HG03575 (cell line): Measurements from ENCODE around the gene PALLD.

ENCODE experiments used
- ATAC-seq: cut with Tn5 transposase; IDR thresholded peaks from one replicate; pipeline ENCODE4 v1.9.1; 2021; ENCODE audit not compliant: unreplicated experiment, insufficient number of reproducible peaks, low FRiP score; ENCODE audit errors: extremely low read depth

PALLD gene

GRCh38 chr4:168812806-168813205, 316.0 kb downstream of the PALLD start:
- ATAC-seq = no peak

GRCh38 chr4:168813890-168814289, 317.0 kb downstream of the PALLD start:
- ATAC-seq = no peak

DNA sequence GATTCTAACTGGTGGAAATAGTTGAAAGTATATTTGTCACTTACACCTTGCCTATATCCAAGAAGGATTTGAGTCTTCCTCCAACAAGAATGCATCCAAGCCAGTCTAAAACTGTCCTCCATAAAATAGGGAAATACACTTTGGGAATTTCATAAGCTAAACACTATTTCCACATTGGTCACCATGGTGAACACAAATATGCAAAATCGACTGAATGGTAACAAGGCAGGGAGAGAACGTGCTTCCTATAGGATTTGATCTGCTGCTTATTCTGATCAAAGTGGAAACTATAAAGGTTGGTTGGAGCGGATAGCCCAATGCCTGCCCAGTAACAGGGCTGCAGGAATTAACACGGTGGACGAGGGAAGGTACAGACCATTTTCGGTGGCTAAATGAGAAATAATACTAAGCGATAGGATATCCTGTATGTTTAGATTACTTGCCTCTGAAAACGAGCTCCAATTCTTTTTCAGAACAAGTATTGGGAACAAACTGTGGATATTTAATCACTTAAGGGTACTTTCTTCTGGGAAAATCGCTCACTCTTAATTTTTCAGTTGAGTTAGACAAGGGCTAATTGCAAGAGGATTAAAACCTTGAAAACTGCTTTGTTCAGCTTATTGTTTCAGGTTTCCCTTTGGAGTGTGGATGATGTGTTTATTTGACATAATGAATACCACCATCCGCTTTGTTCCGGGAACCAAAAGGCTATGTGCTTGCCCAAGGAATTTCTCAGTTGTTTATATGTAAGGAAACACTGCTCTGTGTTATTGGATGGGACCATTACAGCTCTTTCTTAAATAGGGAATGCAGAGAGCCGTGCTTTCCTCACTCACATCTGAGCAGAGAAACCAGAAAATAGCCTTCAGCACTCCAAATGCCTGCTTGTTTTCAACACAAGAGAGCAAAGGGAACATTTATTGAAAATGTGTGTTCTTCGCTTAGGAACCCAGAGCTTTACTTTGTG, 318.8 kb downstream of the PALLD start:
- no peak for ATAC-seq

- no peak for ATAC-seq
These were observed 320.5 kb downstream of the PALLD start for GRCh38 chr4:168817370-168817769.

- ATAC-seq = no peak
These were observed 325.6 kb downstream of the PALLD start for GRCh38 chr4:168822481-168822880.

DNA sequence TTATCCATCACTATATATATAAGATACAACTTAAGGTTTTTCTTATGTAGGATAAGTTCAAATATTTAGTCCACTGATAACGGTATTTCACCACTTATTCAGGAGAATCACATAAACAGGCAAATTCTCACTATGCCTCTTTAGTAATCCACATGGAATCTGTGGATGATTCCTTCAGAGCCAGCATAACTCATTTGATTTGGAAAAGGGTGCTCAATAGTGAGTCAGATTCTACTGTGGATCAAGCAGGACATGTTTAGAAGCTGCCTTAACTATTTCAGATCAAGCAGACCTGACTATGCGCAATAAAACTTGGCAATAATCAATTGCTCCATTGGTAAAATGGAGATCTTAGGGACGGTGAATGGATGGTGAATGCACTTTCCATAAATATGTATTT, 329.1 kb downstream of the PALLD start:
- no peak for ATAC-seq

DNA sequence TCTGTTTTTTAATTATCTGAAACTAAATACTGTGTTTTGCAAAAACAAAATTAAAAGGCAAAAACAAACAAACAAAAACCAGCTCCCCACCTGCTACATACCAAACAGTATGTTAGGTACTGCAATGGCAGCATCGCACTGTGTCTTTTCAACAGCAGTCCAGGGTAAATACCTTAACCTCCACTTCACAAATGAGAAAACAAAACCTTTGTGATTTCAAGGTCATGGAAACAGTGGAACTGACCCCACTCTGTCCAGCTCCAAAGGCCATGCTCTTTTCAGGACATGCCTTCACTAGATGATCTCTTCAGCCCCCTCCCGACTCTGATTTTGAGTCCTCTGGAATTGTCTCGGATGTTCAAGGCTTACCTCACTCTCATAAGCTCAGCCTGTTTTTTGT, 329.8 kb downstream of the PALLD start:
- ATAC-seq = no peak

GRCh38 chr4:168830777-168831512, 334.1 kb downstream of the PALLD start:
- ATAC-seq = no peak

GRCh38 chr4:168831585-168831918, 334.7 kb downstream of the PALLD start:
- ATAC-seq = no peak

DNA sequence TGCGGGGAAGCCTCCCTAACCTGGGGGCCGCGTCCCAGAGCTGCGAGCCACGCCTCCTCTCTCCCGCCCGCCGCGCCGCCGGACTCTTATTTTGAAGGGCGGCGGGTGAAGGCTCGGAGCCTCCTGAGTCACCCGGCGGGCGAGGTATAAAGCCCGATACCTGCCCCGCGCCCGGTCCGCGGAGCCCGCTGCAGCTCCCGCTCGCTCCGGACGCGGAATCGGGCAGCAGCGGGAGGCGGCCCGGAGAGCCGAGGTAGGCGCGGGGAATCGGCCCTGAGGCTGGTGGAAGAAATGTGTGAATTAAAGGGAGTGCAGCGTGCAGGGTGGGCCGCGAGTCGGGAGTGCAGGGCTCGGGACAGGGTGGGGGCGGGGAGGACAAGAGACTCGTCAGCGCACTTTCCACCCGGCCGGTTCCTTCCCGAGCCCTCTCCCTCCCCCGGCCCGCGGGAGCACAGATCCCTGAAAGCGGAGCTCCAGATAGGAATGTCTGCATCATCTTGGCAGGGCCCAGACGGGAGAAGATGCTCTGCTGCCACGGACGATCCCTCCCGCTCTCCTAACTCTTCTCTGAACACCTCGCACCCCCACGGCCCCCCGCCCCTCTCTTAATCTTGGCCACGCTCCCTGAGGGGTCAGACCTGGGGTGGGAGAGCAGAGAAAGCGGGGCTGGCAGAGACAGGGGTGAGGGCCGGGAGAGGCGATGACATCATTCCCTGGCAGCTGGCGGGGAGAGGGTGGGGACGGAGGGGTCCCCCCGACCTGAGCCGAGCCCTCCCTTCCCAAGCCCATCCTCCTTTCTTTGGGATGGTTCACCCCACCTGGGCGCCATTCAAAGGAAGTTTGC, 335.3 kb downstream of the PALLD start:
- ATAC-seq = no peak

- ATAC-seq = no peak
These were observed 336.1 kb downstream of the PALLD start for GRCh38 chr4:168832763-168833575.

- ATAC-seq = no peak
These were observed 337.0 kb downstream of the PALLD start for GRCh38 chr4:168833881-168834280.

DNA sequence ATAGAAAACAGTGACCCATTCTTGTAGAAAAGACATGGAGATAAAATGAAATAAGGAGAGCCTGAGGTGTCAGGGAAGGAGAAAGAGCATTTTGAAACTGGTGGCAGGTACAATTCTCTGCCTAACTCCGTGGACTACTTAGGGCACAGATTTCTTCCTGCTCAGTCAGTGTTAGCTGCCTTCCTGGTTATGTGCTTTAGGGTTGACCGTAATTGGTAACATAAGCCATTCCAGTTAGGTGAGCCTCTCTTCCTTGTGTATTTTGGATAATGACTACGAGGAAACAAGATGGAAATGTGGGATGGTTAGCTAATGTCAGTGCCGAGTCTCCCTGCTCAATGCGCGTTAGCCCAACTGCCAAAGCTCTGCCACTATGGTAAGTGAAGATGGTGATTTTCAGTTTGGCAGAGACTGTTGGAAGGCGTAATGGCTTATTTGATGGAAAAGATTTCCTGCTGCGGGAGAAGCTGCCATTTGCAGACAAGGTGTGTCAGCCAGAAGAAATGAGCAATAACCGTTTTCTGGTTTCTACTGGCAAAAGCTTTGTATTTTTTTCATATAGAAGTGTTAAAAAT, 339.1 kb downstream of the PALLD start:
- no peak for ATAC-seq

- no peak for ATAC-seq
These were observed 339.6 kb downstream of the PALLD start for GRCh38 chr4:168836490-168836889.

DNA sequence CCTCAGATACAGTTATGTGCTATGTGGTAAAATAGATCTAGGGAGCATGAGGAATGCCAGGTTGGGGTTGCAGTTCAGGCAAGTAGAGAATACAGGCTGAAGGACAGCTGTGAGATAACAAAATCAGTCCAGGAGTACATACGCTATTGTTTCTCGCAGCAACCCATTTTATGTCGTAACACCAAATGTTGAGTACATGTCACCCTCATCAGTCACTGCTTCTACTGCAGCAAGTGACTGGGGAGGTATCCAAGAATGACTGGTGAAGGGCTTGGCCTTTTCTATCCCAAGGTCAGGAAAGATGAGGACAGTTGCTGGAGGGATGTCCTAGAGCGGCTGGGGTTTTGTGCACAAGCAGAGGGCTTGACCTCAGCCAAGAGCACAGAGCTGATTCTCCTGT, 341.1 kb downstream of the PALLD start:
- ATAC-seq = no peak

DNA sequence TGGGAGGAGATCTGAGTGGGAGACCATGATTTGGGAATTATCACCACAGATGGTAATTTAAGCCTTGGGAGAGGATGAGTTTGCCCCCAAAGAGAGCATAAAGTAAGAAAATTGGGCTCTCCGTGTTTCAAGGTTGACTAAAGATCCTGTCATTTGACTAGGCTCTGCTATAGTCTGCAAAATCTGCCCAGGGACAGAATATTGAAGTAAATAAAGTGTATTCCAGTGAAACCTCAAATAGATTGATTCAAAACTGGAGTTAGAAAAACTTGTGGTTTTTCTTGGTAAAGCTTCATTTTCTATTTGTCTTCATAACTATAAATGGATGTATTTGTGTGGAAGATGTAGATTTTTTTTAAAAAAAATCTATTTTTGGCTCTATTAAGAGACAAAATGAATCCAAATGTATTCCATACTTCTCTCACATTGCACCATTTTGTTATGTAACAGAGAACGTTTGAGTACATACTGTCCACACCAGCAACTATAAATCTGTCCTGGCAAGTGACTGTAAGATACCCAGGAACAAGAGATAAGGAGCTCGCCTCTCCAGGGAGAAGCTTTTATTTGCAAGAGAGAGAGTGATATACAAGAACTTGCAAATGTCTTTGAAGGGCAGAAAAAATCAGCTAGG, 343.0 kb downstream of the PALLD start:
- no peak for ATAC-seq

- ATAC-seq = no peak
These were observed 343.5 kb downstream of the PALLD start for GRCh38 chr4:168840392-168840763.
